ENCODE results near the gene ARMC12.

ARMC12 gene

GRCh38 chr6:35778437-35778836 is 41.6 kb downstream of the ARMC12 start:
- DNase-seq, result no peak

DNA sequence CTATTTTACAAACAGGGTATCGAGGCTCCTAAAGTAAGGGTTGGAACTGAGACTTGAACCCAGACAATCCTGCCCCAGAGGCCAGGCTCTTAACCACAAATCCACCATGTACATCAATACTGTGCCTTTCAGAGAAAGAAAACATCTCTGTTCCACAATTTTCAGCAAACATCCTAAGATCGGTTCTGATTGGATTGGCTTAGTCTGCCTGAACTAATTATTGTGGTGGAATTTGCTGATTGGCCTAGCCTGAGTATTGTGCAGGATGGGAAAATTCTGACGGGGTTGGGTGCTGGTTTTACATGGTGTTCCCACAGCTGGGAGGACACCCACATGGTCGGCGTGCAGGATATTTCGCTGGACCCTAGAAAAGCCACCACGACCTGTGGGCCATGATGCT is 43.9 kb downstream of the ARMC12 start, which contains the start of gene CLPSL1:
TSS of gene CLPSL1 (plus strand) at position 301 of the 400 bp plus-strand sequence. CDS start at position 393, 92 bp downstream.
- no peak for DNase-seq

DNA sequence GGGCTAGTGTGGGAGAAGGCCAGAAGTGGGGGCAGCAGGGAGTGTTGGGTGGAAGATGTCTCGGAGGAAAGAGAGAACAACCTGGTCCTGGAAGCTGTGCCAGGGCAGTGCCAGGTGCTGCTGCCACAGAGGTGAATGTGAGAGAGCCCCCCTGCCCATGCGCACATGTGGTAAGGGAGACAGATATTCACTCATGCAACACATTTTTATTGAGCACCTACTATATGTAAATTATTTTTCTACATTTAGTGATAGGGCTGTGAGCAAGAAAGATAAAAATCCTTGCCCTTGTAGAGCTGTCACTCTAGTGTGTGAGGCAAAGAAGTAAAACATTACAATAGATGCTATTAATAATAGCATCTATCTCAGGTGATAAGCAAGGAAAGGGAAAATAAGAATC is 44.5 kb downstream of the ARMC12 start:
- no peak for DNase-seq

DNA sequence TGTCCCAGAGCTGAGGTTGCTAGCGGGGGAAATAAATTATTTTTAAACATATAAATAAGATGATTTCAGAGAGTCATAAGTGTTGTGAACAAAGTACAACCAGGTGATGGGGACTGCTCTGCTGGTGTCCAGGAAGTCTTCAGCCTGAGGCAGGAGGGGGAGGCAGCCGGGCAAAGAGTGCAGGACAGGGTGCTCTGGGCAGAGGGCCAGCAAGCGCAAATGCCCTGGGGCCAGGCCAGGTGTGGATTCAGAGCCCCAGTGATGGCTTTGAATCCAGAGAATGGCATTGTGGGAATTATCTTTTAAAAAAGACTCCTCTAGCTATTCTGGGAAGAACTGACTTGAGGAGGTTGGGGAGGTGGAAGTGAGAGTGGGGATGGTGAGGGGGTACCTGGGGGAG is 45.6 kb downstream of the ARMC12 start:
- DNase-seq, result no peak

DNA sequence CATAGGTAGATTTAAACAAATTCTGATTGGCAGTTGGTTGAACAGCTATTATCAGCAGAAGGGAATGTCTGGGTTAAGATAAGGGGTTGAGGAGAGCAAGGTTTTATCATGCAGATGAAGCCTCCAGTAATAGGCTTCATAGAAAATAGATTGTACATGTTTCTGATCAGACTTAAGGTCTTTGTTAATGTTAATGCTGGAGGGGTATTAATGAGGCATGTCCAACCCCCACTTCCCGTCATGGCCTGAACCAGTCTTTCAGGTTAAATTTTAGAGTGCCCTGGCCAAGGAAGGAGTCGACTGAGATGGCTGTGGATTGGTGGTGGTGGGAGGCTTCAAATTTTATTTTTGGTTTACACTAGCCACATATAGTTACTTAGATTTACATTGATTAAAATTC is 47.4 kb downstream of the ARMC12 start:
- DNase-seq, result no peak

DNA sequence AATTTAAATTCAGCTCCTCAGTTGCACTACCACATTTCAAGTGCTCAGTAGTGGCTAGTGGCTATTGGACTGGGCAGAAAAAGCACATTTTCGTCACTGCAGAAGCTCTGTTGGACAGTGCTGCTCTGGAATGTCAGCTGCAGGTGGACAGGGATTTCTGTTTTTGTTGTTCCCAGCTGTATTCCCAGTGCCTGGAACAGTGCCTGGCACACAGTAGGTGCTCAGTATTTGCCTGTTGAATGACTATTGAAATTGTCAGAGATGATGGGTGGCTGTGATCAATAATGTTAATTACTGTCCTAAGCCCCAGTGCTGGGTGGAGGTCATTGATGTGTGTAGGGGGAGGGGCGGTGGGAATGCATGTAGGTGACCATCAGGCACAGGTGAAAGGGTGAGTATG is 49.4 kb downstream of the ARMC12 start:
- DNase-seq, result no peak

GRCh38 chr6:35786810-35787209 is 50.0 kb downstream of the ARMC12 start:
- DNase-seq, result no peak

DNA sequence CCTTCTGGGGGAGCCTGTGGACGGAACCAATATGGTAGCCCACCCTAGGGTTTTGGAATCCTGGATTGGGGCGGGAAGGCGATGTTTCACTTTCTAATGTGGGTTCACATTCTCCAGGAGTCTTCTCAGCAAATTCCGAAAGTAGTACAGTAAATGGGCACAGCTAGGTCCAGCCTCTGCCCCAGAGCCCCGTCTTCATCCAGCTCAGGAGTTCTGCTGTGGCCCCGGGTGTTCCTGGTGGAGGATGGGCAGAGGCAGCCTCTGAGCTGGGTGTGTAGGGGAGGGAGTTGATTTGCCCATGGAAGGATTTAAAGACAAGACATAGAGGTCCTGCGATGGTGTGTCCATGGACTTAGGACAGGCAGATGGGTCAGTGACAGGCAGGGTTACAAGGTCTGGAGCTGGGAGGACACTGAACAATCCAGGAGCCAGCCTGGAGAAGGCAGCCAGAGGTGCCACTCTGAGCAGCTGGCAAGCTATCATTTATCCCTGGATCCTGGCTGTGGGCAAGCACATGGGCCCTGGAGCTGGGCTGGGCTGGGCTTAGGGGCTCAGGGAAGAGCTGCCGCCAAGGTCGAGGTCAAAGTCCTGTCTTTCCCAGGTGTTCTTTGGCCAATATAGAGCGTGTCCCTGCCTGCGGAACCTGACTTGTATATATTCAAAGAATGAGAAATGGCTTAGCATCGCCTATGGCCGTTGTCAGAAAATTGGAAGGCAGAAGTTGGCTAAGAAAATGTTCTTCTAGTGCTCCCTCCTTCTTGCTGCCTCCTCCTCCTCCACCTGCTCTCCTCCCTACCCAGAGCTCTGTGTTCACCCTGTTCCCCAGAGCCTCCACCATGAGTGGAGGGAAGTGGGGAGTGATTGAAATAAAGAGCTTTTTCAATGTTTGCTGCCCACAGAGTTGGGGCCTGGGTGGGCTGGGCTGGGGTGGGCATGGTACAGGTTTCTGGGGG is 50.7 kb downstream of the ARMC12 start:
- no peak for DNase-seq

- DNase-seq, result no peak
Observed at GRCh38 chr6:35788423-35788982, 51.7 kb downstream of the ARMC12 start.

GRCh38 chr6:35790683-35791082 is 53.9 kb downstream of the ARMC12 start:
- no peak for DNase-seq

DNA sequence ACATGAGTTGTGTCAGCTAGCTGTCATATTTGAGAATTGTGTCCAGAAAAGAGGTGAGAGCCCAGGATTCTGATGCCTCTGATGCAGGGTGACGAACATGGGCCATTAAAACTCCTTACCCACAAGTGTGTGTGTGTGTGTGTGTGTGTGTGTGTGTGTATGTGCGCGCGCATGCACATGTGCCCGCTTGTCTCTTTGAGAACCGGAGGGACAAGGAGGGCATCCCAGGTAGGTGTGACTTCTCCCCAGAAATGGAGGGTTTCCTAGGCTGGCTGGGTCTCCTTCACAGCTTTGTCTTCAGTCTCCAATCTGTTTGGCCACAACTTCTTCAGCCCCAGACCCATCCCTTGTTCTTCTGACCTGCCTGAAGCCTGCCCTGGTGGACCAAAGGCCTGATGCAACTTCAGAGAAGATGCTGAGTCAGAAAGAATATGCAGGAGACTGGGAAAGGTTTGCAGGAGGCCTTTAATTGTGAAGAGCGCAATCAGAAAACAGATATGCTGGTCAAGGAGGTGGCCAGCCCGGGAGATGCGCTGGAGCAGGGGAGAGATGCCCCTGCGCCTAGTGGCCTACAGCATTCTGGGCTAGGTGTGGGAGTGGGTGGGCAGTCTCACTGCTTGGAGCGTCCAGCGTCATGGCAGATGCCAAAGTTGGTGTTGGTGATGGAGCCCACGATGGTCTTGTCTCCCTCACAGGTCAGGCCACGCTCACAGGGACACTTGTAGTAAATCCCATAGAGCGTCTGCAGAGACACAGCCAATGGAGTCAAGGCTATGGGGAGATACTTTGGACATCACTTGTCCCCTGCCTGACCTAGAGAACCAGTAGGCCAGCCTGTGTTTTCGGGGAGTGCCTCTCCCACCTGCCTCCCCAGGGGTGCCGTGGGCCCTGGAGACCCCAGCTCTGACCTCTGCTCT is 58.0 kb downstream of the ARMC12 start:
- DNase-seq, result no peak

- DNase-seq, result no peak
Observed at GRCh38 chr6:35795453-35796071, 58.7 kb downstream of the ARMC12 start.

DNA sequence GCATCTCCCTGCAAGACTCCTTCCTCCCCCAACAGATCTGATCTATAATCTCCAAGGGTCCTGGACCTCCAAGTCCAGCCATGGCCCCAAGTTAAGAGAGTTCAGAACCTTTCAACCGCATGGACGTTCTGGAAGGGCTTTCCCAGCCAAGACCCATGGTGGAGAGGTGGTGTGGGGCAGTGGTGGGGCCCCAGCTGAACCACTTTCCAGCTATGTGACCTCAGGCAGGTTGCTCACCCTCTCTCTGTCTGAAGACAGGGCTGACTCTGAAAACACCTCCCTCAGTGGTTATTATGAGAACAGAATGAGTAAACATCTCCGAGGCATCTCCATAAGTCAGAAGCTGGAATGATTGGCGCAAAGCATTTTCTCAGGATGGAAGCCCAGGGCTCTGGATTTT is 59.4 kb downstream of the ARMC12 start:
- no peak for DNase-seq

DNA sequence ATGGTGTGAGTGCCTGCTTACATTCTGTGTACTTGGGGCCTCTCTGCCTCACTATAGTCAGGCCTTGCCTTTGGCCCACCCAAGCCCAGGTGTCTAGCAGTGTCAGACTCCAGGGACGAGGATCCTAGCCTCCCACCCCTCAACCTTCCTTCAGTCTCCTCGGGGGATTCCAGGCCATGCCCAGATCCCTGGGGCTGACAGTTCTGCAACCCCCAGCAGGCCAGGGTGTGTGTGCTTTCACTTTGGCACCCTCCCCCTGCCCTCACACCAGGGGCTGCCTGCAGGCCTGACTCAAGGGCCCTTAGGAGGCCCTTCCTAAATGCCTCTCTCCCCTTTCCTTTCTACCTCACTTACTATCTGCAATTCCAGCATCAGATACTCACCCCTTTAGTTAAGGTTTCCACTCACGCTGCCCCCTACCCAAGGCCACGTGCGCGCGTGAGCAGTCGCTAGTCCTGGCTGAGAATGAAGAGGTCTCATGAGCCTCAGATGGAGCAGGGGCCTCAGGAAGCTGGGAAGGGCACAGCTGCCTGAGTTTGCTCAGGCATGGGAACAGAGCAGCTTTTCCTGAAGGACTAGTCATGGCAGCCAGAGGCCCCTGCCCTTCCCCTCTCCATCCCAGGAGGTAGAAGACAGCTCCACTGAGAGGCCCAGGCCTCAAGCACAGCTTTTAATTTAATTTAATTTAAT is 61.1 kb downstream of the ARMC12 start:
- DNase-seq, result no peak

All from right hindlimb (tissue), 1 donor.